ENCODE data around the gene ARHGEF12.

The ARHGEF12 gene, protein sequence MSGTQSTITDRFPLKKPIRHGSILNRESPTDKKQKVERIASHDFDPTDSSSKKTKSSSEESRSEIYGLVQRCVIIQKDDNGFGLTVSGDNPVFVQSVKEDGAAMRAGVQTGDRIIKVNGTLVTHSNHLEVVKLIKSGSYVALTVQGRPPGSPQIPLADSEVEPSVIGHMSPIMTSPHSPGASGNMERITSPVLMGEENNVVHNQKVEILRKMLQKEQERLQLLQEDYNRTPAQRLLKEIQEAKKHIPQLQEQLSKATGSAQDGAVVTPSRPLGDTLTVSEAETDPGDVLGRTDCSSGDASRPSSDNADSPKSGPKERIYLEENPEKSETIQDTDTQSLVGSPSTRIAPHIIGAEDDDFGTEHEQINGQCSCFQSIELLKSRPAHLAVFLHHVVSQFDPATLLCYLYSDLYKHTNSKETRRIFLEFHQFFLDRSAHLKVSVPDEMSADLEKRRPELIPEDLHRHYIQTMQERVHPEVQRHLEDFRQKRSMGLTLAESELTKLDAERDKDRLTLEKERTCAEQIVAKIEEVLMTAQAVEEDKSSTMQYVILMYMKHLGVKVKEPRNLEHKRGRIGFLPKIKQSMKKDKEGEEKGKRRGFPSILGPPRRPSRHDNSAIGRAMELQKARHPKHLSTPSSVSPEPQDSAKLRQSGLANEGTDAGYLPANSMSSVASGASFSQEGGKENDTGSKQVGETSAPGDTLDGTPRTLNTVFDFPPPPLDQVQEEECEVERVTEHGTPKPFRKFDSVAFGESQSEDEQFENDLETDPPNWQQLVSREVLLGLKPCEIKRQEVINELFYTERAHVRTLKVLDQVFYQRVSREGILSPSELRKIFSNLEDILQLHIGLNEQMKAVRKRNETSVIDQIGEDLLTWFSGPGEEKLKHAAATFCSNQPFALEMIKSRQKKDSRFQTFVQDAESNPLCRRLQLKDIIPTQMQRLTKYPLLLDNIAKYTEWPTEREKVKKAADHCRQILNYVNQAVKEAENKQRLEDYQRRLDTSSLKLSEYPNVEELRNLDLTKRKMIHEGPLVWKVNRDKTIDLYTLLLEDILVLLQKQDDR (N-terminal part only)

GRCh38 chr11:120335908-120336640, at the start of gene ARHGEF12:
Gene ARHGEF12 (plus strand): TSS chr11:120336413. CDS start chr11:120337244, 831 bp downstream.
- DNase-seq (ENCODE audit: low read depth), result peak; percentile 60

DNA sequence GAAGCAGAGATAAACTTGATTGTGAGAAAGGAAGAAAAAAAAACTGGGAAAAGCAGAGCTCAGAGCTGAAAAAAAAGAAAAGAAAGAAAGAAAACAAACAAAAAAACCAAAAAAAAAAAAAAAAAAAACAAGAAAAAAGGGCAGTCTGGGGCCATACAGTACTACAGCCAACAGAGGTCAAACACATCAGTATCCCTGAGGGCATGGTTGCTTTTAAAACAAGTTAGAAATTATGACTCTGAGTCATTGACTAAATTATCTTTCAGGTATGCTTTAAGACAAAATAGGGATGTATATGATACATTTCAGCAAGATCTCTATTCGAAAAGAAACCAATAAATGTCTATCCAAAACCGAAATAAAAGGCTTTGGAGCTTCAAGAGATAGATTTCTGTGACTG, 48.2 kb upstream of the ARHGEF12 start:
- DNase-seq (ENCODE audit: low read depth), result no peak

DNA sequence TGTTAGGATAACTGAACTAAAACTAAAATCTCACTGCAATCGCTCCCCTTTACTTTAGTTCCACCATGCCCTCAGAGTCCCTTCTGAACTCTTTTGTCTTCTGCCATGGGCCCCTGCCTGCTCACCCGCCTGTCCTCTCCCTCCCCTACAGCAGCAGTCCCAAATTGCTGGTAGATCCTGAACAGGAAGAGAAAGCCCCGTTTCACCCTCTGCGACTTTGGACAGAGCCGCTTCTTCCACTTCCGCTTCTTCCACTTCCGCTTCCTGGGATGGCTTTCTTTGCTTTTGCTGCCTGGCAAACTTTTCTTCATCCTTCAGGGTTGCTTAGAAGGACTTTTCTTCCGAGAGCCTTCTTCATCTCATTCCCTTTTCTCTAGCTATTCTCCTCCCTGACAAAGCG, 46.8 kb upstream of the ARHGEF12 start:
- DNase-seq (ENCODE audit: low read depth), result no peak

GRCh38 chr11:120290956-120291355, 45.3 kb upstream of the ARHGEF12 start:
- no peak for DNase-seq (ENCODE audit: low read depth)

DNA sequence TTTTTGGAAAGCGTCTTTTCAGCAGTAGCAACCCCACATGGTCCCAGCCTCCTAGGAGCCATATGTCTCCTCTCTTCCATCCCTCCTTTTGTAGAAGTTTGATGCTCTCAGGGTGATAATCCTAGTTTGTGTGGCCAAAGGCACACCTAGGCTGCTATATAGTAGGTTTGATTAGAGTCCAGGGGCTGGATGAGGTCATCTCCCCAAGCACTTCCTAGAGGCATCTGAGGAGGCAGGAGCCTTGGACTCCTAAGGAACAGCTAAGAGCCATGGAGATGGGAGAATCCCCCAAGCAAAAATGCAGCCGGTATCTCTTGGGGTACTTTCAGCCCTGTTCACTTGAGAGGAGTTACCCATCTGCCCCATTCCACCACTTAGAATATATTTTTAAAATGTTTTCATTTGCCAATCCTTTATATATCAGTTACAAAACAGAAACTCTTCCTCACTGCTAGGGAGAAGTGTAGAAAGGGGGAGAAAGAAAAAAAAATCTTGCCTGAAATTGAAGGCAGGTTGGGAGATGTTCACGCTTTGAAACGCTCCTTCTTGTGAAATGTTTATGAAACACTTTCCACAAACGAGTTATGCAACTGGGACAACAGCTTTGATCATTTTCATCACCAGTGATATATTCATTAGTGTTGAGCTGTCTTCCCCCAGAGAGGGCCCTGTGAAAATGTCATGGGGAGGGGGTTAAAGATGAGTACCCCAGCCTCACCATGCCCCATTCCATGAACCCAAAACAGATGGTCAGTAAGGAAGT, 43.0 kb upstream of the ARHGEF12 start:
- DNase-seq (ENCODE audit: low read depth), result no peak

DNA sequence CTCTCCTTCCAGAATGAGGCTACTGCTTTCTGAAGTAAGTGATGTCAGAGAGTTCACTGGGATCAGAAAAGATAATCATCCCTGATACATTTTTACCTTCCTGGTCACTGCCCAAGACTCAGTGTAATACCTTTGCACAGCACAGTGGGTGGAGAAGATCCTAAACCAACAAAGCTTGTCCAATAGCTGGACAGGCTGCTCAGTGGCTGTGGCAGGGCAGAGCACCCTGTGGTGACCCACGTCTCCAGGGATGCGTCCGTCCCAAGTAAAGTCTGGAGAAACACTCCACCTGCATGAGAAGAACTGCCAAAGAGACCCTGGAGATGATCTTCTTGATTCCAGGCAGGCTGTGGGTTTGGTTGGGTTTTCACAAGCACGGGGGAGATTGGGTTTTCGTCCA, 42.1 kb upstream of the ARHGEF12 start:
- DNase-seq (ENCODE audit: low read depth), result no peak

DNA sequence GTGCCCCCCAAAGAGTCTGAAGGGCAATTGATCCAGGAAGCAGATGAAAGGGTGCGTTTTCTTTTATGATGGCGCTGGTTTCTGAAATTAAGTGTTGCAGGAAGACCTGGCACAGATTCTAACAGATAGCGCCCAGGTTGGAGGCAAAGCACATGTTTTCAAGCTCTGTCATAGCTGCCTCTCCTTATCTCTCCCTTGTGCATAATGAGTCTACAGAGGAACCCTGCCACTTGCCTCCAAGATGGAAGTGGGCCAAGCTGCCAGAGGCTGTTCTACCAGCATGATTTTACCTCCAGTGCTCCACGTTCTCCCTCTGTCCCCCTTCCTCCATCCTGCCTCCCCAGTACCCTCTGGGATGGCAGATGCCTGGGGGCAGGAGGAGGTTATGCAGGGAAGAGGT, 41.1 kb upstream of the ARHGEF12 start:
- DNase-seq (ENCODE audit: low read depth), result no peak

DNA sequence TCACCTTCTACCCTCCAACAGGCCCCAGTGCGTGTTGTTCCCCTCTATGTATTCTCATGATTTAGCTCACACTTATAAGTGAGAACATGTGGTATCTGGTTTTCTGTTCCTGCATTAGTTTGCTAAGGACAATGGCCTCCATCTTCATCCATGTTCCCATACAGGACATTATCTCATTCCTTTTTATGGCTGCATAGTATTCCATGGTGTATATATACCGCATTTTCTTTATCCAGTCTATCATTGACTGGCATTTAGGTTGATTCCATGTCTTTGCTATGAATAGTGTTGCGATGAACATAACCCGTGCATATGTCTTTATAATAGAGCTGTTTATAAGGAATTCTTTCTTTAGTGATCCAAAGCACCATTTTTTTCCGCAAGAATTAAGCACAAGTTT, 39.7 kb upstream of the ARHGEF12 start:
- no peak for DNase-seq (ENCODE audit: low read depth)

DNA sequence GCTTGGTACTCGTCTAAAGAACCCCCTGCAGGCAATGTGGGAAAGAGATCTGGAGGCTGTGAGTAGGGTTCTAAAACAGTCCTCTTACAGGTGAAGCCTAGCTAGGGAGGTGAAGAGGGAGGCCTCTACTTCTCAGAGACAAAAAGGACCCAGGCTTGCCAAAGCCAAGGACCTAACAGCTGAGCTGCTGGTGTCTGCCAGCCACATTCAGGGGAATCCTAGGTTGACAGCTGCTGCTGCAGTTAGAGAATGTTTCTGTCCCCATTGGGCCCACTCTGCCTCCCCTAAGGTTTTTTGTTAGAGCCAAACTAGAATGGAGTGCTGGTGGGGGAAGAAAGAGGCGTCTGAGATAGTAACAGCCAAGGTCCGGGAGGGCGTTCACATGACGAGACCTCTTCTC, 37.8 kb upstream of the ARHGEF12 start:
- no peak for DNase-seq (ENCODE audit: low read depth)

- no peak for DNase-seq (ENCODE audit: low read depth)
Observed at GRCh38 chr11:120302001-120302805, 34.0 kb upstream of the ARHGEF12 start.

- DNase-seq (ENCODE audit: low read depth), result peak; percentile 20
Observed at GRCh38 chr11:120303004-120303637, 33.1 kb upstream of the ARHGEF12 start.

- no peak for DNase-seq (ENCODE audit: low read depth)
Observed at GRCh38 chr11:120304526-120304925, 31.7 kb upstream of the ARHGEF12 start.

DNA sequence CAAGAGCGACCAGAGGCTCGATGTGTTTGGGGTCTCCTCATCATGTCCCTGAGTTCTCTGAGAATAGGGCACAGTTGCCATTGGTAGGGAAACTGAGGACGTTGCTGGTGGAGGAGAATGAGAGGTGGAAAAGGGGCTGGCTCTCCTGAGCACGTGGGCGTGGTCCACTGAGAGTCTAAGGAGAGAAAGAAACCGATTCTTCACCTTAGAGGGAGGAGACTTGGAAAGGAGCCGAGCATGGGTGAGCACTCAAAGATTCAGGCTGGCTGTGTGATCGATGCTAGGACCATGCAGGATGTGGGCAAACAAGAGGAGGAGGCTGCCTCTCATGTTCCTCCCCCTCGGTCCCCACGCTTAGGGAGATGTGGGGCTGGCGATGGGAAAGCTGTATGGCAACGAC, 30.9 kb upstream of the ARHGEF12 start:
- no peak for DNase-seq (ENCODE audit: low read depth)

DNA sequence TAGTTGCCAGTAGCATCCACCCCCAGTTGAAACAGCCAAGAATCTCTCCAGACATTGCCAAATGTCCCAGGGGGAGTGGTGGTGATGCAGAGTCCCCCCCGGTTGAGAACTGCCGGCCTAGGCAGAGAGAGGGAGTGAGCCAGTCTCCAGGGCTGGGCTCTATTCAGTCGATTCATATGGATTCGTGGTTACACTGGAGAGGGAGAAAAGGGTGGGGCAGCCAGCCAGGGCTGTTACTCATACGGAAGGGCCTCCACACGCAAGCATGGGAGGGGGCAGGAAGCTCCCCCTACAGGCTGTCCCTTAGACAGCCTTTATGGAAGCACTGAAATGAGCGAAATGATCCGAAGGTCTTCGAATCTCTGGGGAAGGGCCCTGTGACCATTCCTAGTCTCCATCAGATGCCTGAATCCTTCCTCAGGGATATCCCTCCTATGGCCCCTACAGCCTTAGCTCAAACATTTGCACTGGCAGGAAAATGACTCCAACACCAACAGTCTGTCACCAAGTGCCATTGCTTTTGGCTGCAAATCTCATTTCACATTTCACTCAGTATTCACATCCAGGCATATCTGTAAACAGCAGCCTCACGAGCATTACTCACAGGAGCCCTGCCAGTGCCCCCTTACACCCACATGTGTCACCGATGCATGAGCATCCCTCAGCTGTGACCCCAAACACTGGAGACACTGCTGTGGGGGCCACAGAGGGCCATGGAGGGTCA, 29.5 kb upstream of the ARHGEF12 start:
- no peak for DNase-seq (ENCODE audit: low read depth)

DNA sequence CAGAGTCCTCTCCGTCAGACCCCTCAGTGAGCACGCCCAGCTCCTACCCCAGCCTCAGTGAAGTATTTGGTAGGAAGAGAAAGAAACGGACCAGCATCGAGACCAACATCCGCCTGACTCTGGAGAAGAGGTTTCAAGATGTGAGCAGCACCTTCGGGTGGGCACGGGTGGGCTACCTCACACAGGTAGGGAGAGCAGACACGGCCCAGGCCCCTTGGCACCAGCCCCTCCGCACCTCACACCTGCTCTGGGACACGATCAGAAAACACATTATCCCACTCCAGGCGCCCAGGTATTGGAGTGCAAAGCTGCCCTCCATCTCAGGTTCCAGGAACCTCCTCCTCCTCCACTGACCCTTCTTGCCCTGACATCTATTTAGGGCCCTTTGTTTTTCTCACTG, 28.7 kb upstream of the ARHGEF12 start:
- no peak for DNase-seq (ENCODE audit: low read depth)

GRCh38 chr11:120308081-120308480, 28.1 kb upstream of the ARHGEF12 start:
- no peak for DNase-seq (ENCODE audit: low read depth)

DNA sequence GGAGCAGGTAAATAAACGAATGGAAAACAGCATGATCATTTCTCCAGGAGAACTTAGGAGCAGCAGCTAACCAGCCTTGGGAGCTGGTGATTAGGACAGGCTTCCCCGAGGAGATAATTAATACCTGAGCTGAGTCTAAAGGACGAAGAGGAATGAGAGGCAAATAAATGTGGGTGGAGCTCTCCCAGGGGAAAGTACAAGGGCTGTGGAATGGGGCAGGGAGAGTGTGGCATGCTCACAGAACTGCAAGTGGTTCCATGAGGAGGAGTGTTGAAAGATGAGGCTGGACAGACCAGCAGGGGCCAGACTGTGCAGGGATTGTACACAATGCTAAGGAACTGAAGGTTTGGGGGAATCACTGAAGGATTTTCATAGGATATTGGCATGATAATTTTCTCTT, 25.3 kb upstream of the ARHGEF12 start:
- no peak for DNase-seq (ENCODE audit: low read depth)

DNA sequence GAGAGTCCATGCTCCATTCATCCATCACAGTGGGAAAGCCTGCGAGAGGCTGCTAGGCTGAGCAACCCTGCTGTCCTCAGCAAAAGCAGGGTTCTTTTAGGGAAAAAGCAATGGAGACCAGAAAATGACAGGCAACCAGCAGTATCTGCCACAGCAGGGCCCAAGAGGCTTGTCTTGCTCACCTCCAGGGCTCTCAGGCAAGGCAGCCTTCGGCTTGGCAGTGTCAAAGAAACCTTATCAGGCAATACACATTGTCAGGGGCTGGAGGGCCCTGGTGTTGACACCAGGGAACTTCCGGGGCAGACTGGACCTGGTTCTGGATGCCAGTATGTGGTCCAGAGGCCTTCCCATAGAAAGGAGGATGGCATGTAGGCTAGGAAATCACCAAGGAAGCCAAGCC, 21.4 kb upstream of the ARHGEF12 start:
- no peak for DNase-seq (ENCODE audit: low read depth)
